Activated effector memory CD4-positive, alpha-beta T cell treated with anti-CD3 and anti-CD28 coated beads, Interleukin-2, amount 50 U/mL, for 16 hours (primary cell): ENCODE results near the gene EFHC1.

ENCODE experiments used
- DNase-seq: peaks from one replicate; pipeline ENCODE4 v3.0.0-alpha.2; 2020

EFHC1 gene

DNA sequence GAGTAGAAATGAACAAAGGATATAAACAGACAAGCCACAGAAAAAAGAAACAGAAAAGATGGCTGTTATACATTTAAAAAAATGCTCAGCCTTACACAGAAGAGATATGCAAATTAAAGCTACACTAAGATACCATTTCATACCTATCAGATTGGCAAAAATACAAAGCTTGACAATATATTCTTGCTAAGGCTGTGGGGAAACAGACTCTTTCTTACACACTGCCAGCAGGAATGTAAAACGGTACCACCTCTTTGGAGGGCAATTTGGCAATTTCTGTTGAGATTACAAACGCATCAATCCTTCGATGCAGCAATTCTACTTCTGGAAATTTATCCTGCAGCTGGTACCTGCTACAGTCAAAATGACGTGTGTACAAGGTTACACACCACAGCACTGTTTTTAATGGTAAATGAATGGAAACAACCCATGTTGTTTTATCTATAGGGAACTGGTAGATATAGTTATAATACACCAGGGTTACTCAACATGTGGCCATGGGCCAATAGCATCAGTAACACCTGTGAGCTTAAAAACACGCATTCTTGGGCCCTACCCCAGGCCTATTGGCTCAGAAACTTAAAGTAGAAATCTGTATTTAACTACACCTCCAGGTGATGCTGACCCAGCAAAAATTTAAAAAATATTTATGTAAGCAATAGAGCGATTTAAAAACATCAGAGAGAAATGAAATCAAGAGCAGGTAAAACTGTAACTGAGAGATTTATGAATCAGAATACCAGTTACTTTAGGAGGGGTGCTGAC is 103.4 kb downstream of the EFHC1 start:
- DNase-seq, result no peak

DNA sequence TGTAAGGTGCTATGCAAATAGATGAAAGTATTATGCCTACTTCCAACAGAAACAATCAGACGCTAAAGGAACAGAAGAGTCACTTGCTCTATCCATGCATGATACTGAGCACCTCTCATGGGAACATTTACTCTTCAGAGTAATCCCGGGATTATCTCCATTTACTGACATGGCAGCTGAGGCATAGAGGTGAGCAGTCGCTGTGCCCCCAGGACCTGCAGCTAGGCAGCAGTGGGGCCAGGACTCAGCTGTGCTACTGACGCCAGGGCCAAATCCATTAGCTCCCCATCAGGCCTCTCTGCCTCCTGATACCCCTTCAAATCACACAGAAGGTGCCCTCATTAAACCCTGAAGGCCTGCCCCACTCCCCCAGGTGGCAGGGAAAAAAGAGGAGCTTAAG is 104.8 kb downstream of the EFHC1 start:
- no peak for DNase-seq

DNA sequence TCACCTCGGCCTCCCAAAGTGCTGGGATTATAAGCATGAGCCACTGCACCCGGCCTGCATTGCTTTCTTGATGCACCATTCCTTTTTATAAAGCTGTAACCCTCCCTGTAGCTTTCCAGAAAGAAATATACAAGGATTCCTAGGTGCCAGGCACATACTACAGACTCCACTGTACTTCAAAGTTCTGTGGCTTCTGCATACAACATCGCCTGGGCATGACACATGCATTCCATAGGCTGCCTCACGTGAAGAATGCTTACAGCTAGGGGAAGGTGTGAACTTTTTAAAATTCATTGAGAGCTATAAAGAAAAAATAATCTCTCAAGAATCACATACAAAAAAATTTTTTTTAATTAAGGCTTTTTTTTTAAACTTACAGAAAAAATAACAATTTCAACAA is 106.5 kb downstream of the EFHC1 start:
- DNase-seq, result no peak

DNA sequence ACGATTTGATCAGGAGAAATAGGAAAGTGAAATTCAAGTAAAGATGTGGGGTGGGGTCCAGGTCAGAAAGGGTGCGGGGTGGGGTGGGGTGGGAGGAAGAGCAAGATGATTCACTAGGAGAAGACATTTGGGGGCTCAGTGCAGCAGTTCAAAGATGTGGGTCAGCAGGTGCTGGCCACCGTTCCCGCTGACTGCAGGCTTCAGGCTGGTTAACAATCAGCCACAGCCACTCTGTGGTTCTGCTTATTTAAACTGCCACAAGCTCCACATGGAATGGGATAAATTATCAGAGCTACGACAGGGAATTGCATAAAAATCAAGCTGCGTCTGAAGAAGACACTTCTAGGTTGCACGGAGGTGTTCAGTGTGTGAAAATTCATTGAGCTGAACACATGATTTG is 107.3 kb downstream of the EFHC1 start:
- no peak for DNase-seq

- no peak for DNase-seq
These were observed 109.2 kb downstream of the EFHC1 start for GRCh38 chr6:52529311-52529710.

DNA sequence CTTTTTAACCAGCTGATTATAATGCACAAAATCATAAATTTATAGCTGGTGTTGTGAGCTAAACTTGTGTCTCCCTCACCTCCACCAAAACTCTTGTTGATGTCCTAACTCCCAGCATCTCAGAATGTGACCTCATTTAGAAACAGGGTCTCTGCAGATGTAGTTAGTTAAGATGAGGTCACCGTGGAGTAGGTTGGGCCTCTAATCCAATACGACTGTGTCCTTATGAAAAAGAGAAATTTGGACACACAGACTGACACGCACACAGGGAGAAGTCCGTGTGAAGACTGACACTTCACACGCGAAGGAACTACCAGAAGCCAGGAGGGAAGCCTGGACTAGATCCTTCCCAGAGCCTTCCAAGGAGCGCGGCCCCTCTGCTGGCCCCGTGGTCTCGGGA is 110.2 kb downstream of the EFHC1 start:
- no peak for DNase-seq

GRCh38 chr6:52531396-52531795 is 111.3 kb downstream of the EFHC1 start:
- DNase-seq, result no peak

DNA sequence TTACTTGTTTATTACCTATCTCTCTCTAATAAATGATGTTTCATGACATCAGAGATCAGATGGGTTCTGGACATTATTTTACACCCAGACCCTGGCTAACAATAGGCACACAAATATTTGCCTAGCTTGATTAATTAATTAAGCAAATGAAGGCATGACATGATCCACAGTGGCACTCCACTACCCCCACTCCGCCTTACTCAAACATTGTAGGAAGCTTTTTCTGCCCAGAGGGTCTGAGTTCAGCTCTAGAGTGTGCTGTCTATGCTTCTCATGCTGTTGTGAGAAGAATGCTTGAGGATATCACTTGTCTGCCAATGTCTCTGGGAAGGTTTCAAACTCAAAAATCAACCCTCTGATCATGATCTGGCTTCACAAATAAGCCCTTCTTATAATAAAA is 111.7 kb downstream of the EFHC1 start:
- no peak for DNase-seq

DNA sequence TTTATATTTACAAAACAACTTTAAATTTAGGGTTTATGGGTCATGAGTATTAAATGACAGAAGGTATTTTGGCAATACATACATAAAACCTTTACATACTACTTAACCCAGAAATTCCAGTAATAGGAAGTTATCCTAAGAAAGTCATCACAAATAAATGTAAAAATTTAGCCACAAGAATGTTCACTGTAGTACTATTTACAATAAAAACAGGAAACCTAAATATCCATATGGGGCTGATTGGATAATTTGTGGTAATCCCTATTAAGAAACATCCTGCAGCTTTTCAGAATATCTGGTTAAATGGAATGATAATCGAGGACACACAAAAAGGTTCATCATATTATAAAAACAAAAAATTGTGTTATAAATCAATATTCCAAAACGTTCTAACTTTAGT is 112.3 kb downstream of the EFHC1 start:
- no peak for DNase-seq

- DNase-seq, result no peak
These were observed 113.3 kb downstream of the EFHC1 start for GRCh38 chr6:52533491-52533890.

GRCh38 chr6:52534363-52534762 is 114.2 kb downstream of the EFHC1 start:
- DNase-seq, result no peak

GRCh38 chr6:52534966-52535390 is 114.8 kb downstream of the EFHC1 start:
- no peak for DNase-seq

- no peak for DNase-seq
These were observed 115.7 kb downstream of the EFHC1 start for GRCh38 chr6:52535711-52536423.

- no peak for DNase-seq
These were observed 116.3 kb downstream of the EFHC1 start for GRCh38 chr6:52536424-52536916.

DNA sequence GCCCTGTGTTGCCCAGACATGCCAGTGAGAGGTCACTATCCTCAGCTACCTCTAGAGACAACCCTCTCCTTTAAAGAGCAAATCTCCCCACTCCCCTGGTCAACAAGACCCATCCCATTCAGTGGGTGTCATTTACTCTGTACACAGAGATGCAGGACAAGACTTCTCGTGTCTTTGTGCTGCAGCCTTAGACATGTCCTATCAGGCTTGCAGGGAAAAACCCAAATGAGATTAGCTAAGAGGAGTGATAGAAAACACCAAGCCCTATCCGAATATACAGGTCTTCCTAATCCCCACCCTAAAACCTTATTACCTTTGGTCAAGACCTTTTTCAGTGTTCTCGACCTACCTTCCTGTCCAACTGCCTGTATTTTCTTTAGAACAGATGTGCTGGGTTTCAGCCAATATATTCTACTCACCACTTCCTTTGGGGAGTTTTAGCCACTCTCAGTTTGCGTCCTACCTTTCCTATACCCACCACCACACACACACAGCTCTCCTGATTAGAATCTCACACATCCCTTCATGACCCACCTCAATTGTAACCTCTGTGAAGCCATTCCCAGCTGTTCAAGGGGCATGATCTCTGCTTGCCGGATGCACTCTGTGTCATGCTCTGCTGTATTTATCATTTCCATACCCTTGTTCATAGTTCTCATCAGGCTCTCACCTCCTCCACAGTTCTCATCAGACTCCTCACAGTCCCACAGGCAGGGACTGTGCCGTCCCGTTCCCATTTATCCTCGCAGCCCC is 117.0 kb downstream of the EFHC1 start:
- DNase-seq, result no peak

DNA sequence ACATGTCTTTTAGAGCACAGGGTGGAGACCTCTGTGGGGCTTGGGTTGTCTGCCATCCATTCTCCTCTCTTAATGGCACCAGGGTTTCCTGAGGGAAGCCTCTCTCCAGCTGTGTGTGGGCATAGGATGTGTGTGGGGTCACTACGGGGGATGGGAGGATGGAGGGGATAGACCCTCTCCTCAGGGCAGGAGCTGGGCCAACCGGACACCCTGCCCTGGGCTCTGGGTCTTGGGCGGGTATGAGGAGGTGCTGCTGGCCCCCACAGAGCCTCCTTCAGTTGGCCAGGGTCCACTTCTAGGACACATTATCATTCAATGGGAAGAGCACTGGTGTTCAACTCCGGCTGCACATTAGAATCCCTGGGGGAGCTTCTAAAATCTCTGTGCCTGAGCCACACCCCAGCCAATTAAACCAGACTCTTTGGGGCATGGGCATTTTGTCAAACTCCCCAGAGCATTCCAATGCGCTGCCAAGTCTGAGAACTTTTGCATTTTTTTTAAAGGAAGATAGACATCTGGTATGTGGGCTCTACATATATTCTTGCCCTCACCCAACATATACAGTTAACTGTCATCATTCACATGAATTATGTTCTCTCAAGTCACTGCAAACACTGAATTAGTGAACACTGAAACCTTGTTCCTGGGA is 118.2 kb downstream of the EFHC1 start:
- no peak for DNase-seq

DNA sequence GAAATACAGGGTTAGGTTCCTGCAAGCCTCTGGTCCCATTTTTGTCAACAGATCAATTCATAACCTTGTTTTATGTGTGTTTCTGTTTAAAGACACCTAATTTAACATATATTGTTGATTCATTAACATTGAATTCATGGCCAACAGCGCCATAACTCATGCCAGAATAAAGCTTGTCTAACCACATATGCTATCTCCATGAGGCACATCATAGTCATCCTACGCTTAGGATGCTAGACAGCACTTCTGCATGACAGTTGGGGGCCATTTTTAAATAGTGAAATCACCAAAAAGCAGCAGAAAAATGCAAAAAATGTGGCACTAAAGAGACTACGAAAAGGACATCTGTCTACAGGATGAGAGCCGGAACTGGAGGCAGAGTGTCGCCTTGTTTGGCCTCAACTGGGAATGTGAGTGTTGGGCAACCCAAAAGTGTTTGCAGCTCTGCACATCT is 118.8 kb downstream of the EFHC1 start:
- no peak for DNase-seq

DNA sequence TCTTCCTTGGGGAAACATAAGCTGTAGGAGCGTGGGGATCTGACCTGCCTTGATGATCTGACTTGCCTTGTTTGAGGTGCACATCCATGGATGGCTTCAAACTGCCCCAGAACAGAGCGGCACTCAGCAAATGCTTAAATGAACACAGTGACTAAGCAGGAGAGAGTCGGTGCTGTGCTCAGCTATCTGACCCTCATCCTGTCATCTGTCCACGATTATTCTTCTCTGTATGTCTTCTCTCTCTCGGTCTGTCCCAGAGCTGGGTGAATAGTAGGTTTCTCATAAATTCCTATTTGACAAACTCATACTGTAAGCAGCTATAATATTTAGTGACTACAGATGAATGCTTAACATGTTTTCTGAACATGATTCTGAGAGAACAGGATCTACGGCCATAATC is 119.5 kb downstream of the EFHC1 start:
- no peak for DNase-seq

DNA sequence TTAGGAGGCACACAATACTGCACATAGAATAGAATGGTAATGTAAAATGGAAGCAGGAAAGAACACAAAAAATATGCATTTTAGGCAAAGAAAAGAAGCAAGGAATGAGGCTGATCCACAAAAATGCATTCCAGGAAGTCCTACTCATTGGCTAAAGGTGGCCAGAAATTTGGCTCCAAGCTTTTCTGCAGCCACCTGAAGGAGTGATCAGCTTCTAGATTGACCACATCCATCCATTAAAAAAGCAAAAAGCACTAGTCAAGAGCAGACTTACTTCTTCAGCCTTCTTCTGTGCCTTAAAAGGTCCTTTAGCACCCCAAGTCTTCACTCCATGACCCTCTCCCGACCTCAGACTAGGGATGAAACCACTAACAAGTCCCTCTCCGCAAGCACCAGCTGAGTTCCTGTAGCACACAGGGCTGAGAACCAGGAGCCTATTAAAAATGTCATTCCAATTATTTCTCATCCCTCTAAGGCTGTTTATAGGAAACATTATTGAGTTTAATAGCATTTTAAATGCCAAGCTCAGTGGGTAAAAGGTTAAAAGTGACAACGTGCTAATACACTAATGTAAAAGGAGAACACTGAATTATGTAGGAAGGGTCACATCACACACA is 120.3 kb downstream of the EFHC1 start:
- DNase-seq, result no peak

GRCh38 chr6:52541135-52541534 is 121.0 kb downstream of the EFHC1 start:
- DNase-seq, result no peak

DNA sequence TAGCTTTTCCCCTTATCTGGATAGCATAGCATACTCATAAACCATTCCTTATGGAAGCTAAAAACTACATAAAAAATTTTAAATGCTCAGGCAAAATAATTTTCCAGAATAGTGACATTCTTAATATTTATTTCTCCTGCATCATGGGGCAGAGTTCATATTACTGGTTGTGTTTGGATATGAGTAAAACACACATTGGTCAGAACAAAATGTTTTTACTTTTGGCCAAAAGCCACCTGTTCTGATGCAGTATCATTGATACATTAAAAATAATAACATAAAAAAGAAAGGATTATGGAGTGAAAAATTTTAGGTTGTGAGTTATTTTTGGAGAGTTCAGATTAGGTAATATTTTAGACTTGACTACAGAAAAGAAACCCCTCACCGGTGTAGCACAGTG is 123.1 kb downstream of the EFHC1 start:
- no peak for DNase-seq

DNA sequence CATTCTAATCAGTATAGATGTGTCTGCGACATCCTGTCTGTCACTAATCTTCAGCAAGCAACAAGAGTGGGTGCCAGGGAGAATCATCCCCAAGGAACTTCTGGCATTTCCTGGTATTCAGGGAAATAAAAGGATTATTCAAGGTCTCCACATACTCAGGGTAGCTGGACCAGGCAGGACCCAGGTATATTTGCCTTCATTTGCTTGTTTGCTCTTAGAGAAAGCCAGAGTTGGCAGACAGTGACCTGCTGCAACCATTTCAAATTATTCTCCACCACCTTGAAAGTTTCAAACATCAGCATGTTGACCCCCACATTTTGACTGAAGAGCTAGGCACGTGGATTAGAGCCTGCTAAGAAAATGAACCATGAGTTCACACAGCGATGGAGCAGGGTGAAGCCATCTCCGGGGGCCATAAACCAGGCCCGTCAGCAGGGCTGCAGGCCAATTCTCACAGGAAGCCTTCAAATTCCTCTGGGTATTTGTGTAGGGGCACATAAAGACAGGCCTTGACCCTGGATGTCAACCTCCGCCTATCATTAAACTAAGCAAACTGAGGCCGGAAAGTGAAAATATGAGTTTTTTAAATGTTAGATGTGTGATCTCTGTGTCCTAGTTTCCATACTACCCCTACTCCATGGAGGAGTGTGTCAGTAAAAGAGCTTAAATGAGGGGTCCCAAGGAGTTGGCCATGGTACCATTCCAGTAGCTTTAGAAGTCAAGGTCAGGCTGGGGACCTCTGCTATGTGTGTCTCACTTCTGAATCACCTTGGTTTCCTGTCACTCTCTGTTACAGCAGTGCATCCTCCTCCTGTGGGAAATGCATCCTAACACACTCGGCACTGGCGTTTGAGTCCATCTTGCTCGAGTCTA is 123.8 kb downstream of the EFHC1 start:
- DNase-seq, result no peak
